Neural cell (in vitro differentiated cells): ENCODE measurements around the gene FAM227A. TPM values are rescaled to one million over a fixed set of nuclear protein-coding genes. Genes with fewer than 3 reads are reported as not detected.

ENCODE experiments used
- H2AFZ ChIP-seq: fragments of 200-600, 300-800 bp; sonication (generic), shearing (Covaris generic); 2 replicates; pipeline ENCODE4 v1.6.0; 2014; ENCODE audit warnings: low read depth, mild to moderate bottlenecking, antibody characterized with exemption, low read length, moderate library complexity
- H3F3A ChIP-seq: fragments of 200-600 bp; shearing (Covaris generic); 2 replicates; pipeline ENCODE4 v1.6.1; 2016; ENCODE audit warnings: mild to moderate bottlenecking, moderate library complexity, mixed read lengths, antibody characterized with exemption, low read length; ENCODE audit not compliant: insufficient read depth, poor library complexity, severe bottlenecking
- H3K27ac ChIP-seq: fragments of 200-600, 300-800 bp; sonication (generic), shearing (Covaris generic); 2 replicates; pipeline ENCODE4 v1.5.1; 2014; ENCODE audit warnings: mild to moderate bottlenecking, low read length, moderate library complexity
- H3K27me3 ChIP-seq: fragments of 300-800, 200-600 bp; sonication (generic), shearing (Covaris generic); 2 replicates; pipeline ENCODE4 v1.6.0; 2014; ENCODE audit warnings: mild to moderate bottlenecking, low read depth, low read length, moderate library complexity; ENCODE audit not compliant: insufficient read depth
- H3K36me3 ChIP-seq: fragments of 300-800, 200-600 bp; sonication (generic), shearing (Covaris generic); 2 replicates; pipeline ENCODE4 v1.5.1; 2014; ENCODE audit warnings: mild to moderate bottlenecking, antibody characterized with exemption, low read length, moderate library complexity; ENCODE audit not compliant: insufficient read depth
- H3K4me2 ChIP-seq: fragments of 300-800, 200-600 bp; sonication (generic), shearing (Covaris generic); 2 replicates; pipeline ENCODE4 v1.6.0; 2014; ENCODE audit warnings: mild to moderate bottlenecking, low read length
- H3K4me3 ChIP-seq: fragments of 300-800, 200-600 bp; sonication (generic), shearing (Covaris generic); 2 replicates; pipeline ENCODE4 v1.5.1; 2014; ENCODE audit warnings: mild to moderate bottlenecking, low read length, moderate library complexity
- H3K79me2 ChIP-seq: fragments of 200-600 bp; shearing (Covaris generic); replicated peaks from 2 replicates; pipeline ENCODE4 v1.6.0; 2014; ENCODE audit warnings: mild to moderate bottlenecking, low read length, moderate library complexity; ENCODE audit not compliant: insufficient read depth
- H3K9ac ChIP-seq: fragments of 300-800, 200-600 bp; sonication (generic), shearing (Covaris generic); 2 replicates; pipeline ENCODE4 v1.6.1; 2016; ENCODE audit warnings: mild to moderate bottlenecking, low read length, mixed read lengths
- H3K9me2 ChIP-seq: fragments of 200-600 bp; shearing (Covaris generic); 2 replicates; pipeline ENCODE4 v1.6.1; 2016; ENCODE audit warnings: mild to moderate bottlenecking, low read length, mixed read lengths; ENCODE audit not compliant: insufficient read depth
- H3K9me3 ChIP-seq: fragments of 200-600, 300-800 bp; sonication (generic), shearing (Covaris generic); 2 replicates; pipeline ENCODE4 v1.6.1; 2016; ENCODE audit warnings: mild to moderate bottlenecking, mixed run types, low read length, moderate library complexity, mixed read lengths
- H4K20me1 ChIP-seq: fragments of 200-600 bp; shearing (Covaris generic); 2 replicates; pipeline ENCODE4 v1.6.1; 2016; ENCODE audit warnings: mild to moderate bottlenecking, mixed run types; ENCODE audit not compliant: insufficient read depth
- CTCF ChIP-seq: fragments of 450-650 bp; IDR thresholded peaks from 2 replicates; pipeline ENCODE4 v1.5.1; 2014; ENCODE audit warnings: antibody characterized with exemption, mild to moderate bottlenecking, moderate library complexity; ENCODE audit not compliant: poor library complexity, severe bottlenecking
- EP300 ChIP-seq: fragments of 450-650 bp; conservative IDR thresholded peaks from 2 replicates; pipeline ENCODE4 v1.6.1; 2014; ENCODE audit warnings: antibody characterized with exemption, mild to moderate bottlenecking, moderate library complexity; ENCODE audit not compliant: poor library complexity, severe bottlenecking
- EZH2 ChIP-seq: fragments of 200-600, 300-800 bp; shearing (Covaris generic), sonication (generic); IDR thresholded peaks from 2 replicates; pipeline ENCODE4 v1.6.1; 2014; ENCODE audit warnings: antibody characterized with exemption, low read length, borderline replicate concordance, mild to moderate bottlenecking; ENCODE audit not compliant: insufficient read depth, poor library complexity, severe bottlenecking
- MXI1 ChIP-seq: fragments of 450-650 bp; conservative IDR thresholded peaks from 2 replicates; pipeline ENCODE4 v1.6.1; 2014; ENCODE audit warnings: antibody characterized with exemption, mild to moderate bottlenecking; ENCODE audit not compliant: poor library complexity, severe bottlenecking
- POLR2AphosphoS5 ChIP-seq: IDR thresholded peaks from 2 replicates; pipeline ENCODE4 v1.6.1; 2012
- RAD21 ChIP-seq: fragments of 450-650 bp; conservative IDR thresholded peaks from 2 replicates; pipeline ENCODE4 v1.6.1; 2014; ENCODE audit warnings: antibody characterized with exemption, mild to moderate bottlenecking, moderate library complexity
- REST ChIP-seq: IDR thresholded peaks from 2 replicates; pipeline ENCODE4 v1.6.1; 2012; ENCODE audit warnings: borderline replicate concordance
- SMC3 ChIP-seq: fragments of 450-650 bp; conservative IDR thresholded peaks from 2 replicates; pipeline ENCODE4 v1.6.1; 2014; ENCODE audit warnings: antibody characterized with exemption, mild to moderate bottlenecking, moderate library complexity; ENCODE audit not compliant: poor library complexity
- TAF1 ChIP-seq: IDR thresholded peaks from 2 replicates; pipeline ENCODE4 v1.6.1; 2012; ENCODE audit warnings: low read depth
- polyA plus RNA-seq: library from polyadenylated mRNA; depleted of rRNA; stranded (reverse); fragments of >200 nt; gene quantifications from 2 replicates; pipeline ENCODE4 v1.2.3, GENCODE V29; 2014

FAM227A gene
- polyA plus RNA-seq, 1 donor from 2014 or later, result 14.0 TPM

- Histone ChIP-seq H3K79me2 (peaks cover 60% of the 10 kb centered on the region), H4K20me1 (no peaks in the 10 kb centered on the region), H3K9ac (peak overlapping the region; percentile 94), H3K9me3 (no peaks in the 10 kb centered on the region), H3K27ac (peak overlapping the region; percentile 79), H2AFZ (no peak overlapping the region), H3F3A (no peaks in the 10 kb centered on the region), H3K9me2 (no peaks in the 10 kb centered on the region), H3K4me2 (peak overlapping the region; percentile 98), H3K36me3 (no peaks in the 10 kb centered on the region), H3K4me3 (peak overlapping the region; percentile 94), H3K27me3 (no peaks in the 10 kb centered on the region)
- TF ChIP-seq MXI1 (peak; percentile 23), REST (no peak), SMC3 (no peak), EZH2 (no peak)
Observed at GRCh38 chr22:38699143-38699542, 43.0 kb upstream of the FAM227A start.

- no peak overlapping the region for H3K27ac ChIP-seq
- H3K9me2 ChIP-seq, result no peaks in the 10 kb centered on the region
- peak overlapping the region; percentile 98 for H3K4me2 ChIP-seq
- H3K4me3 ChIP-seq, result peak overlapping the region; percentile 94
- H4K20me1 ChIP-seq, result no peaks in the 10 kb centered on the region
- H3F3A ChIP-seq, result no peaks in the 10 kb centered on the region
- H3K36me3 ChIP-seq, result no peaks in the 10 kb centered on the region
- no peaks in the 10 kb centered on the region for H3K27me3 ChIP-seq
- TF ChIP-seq EP300 (no peak), CTCF (no peak), TAF1 (no peak), RAD21 (no peak), SMC3 (no peak), EZH2 (no peak), POLR2AphosphoS5 (no peak), MXI1 (no peak), REST (no peak)
- no peak overlapping the region for H2AFZ ChIP-seq
- peak overlapping the region; percentile 94 for H3K9ac ChIP-seq
- peaks cover 66% of the 10 kb centered on the region for H3K79me2 ChIP-seq
- H3K9me3 ChIP-seq, result no peaks in the 10 kb centered on the region
Observed at GRCh38 chr22:38698407-38699094, 42.4 kb upstream of the FAM227A start.
